Upper lobe of right lung (tissue), 1 donor: ENCODE measurements around the gene ANKS1B. TPM values are rescaled to one million over a fixed set of nuclear protein-coding genes. Genes with fewer than 3 reads are reported as not detected.
A peak's percentile ranks its signal among the peaks of the same experiment; 100 is the strongest.

Source experiments
- ATAC-seq: fragments of 200-7000 bp; cut with Tn5 transposase; one replicate; pipeline ENCODE4 v1.9.1; 2020; ENCODE audit warnings: mild to moderate bottlenecking, moderate library complexity
- DNase-seq: peaks from one replicate; pipeline ENCODE4 v3.0.0-alpha.2; 2020
- H3K27ac ChIP-seq: fragments of 200-600 bp; one replicate; pipeline ENCODE4 v1.8.0; 2022
- H3K27me3 ChIP-seq: fragments of 200-600 bp; one replicate; pipeline ENCODE4 v1.8.0; 2022; ENCODE audit warnings: mild to moderate bottlenecking
- H3K36me3 ChIP-seq: fragments of 200-600 bp; one replicate; pipeline ENCODE4 v1.8.0; 2022
- H3K4me1 ChIP-seq: fragments of 200-600 bp; one replicate; pipeline ENCODE4 v1.8.0; 2022
- H3K4me3 ChIP-seq: fragments of 200-600 bp; one replicate; pipeline ENCODE4 v1.8.0; 2022; ENCODE audit warnings: mild to moderate bottlenecking
- H3K9me3 ChIP-seq: fragments of 200-600 bp; one replicate; pipeline ENCODE4 v1.8.0; 2022
- intact Hi-C: fragments of 100-400 bp; cut with DNase I; formaldehyde crosslinking; loops from one replicate; pipeline ENCODE4 v1.11.0; 2022
- long read RNA-seq: library from polyadenylated mRNA; unstranded; transcript quantifications from one replicate; pipeline ENCODE4 v2.0.0, GENCODE V29; 2021
- total RNA-seq: library from RNA; stranded (reverse); fragmentation: NEBNext Ultra II Directional; extraction: Animal tissue kit (Norgen Biotek cat#: 25700); gene quantifications from one replicate; pipeline ENCODE4 v1.2.1, GENCODE V29; 2021
- TF ChIP-seq, protein P1 (sequence below): fragments of 200-600 bp; IDR thresholded peaks from one replicate; pipeline ENCODE4 v1.8.0; 2022; ENCODE audit warnings: antibody characterized with exemption
- donor health status: DM: no; HTN: yes; CAD: no; lungs with severe emphysema.

The ANKS1B gene
- total RNA-seq = 5.3 TPM
- long read RNA-seq, partial matches to known transcripts = 3 of 5 reads
- long read RNA-seq, other reads (novel, unspliced or antisense) = 2 of 5 reads

DNA sequence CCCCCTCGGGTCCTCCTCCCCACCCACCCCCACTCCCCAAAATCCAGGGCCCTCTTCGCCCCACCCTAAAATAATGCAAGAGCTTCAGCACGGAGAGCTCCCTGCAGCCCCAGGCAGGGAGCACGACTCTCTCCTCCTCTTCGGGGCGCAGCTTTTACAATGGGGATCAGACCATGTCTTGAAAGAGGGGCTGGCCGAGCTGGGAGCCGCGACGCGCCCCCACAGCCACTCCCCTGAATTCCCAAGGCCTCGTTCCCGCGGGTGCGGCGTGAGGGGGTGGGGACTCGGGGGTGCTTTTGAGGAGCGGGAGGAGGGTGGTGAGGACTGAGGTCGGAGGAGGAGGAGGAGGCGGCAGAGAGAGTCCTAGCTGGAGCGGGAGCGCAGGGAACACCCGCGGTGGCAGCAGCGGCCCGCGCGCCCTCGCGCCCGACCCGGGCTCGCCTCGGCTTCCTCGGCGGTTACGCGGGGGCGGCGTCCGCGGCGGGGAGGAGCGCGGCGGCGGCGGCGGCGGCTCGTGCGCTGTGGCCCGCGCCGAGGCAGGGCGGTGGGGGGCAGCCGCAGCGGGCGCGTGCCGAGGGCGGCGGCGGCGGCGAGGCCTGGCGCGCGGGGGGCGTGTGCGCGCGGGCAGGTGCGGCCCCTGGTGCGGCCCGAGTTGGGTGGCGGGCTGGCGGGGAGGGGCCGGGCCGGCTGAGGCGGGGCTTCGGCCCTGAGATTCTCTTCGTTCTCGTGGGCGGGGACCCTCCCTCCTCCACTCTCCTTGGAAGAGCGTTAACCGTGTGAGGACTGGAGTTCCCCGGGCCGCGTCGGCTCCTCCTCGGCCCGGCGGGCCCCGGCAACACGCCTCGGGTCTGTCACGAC, at the start of gene ANKS1B:
TSS of gene ANKS1B (minus strand) at position 666 of the 858 bp plus-strand sequence. CDS start 699 bp downstream, outside the sequence.
- intact Hi-C loops = no loop called here
- Histone ChIP-seq H3K36me3 (no peaks in the 10 kb centered on the region), H3K9me3 (no peaks in the 10 kb centered on the region), H3K27me3 (peaks cover 3% of the 10 kb centered on the region), H3K4me3 (peak within 1 kb of the TSS; percentile 58), H3K27ac (no peak within 1 kb of the TSS), H3K4me1 (peaks cover 6% of the 10 kb centered on the region)
- DNase-seq (peak; percentile 83), ATAC-seq (peak; percentile 94)
- TF ChIP-seq, protein P1, sequence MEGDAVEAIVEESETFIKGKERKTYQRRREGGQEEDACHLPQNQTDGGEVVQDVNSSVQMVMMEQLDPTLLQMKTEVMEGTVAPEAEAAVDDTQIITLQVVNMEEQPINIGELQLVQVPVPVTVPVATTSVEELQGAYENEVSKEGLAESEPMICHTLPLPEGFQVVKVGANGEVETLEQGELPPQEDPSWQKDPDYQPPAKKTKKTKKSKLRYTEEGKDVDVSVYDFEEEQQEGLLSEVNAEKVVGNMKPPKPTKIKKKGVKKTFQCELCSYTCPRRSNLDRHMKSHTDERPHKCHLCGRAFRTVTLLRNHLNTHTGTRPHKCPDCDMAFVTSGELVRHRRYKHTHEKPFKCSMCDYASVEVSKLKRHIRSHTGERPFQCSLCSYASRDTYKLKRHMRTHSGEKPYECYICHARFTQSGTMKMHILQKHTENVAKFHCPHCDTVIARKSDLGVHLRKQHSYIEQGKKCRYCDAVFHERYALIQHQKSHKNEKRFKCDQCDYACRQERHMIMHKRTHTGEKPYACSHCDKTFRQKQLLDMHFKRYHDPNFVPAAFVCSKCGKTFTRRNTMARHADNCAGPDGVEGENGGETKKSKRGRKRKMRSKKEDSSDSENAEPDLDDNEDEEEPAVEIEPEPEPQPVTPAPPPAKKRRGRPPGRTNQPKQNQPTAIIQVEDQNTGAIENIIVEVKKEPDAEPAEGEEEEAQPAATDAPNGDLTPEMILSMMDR = no peak

DNA sequence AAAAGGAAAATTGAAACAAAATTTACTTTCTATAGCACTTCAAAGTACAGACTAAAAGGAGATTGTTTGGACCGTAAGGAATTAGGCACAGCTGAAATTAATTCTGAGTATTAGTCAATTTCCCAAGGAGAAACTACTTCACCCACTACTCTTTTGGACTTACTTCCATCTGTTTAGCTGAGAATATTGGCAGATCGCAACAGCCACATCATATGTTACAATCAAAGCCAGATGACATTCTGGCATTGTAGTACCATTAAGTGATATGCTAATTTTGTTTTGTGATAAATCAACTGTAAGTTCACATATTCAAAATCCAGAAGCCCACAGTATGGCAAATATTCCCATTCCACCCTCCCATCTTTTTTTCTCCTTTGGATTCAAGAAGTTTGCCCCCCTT, 47.1 kb upstream of the ANKS1B start:
- Histone ChIP-seq H3K27ac (no peak overlapping the region), H3K4me3 (no peak overlapping the region), H3K27me3 (no peaks in the 10 kb centered on the region), H3K4me1 (no peaks in the 10 kb centered on the region), H3K9me3 (no peaks in the 10 kb centered on the region), H3K36me3 (no peaks in the 10 kb centered on the region)
- TF ChIP-seq, protein P1 = no peak
- no peak for ATAC-seq
- no peak for DNase-seq
- intact Hi-C loops = no loop called here

DNA sequence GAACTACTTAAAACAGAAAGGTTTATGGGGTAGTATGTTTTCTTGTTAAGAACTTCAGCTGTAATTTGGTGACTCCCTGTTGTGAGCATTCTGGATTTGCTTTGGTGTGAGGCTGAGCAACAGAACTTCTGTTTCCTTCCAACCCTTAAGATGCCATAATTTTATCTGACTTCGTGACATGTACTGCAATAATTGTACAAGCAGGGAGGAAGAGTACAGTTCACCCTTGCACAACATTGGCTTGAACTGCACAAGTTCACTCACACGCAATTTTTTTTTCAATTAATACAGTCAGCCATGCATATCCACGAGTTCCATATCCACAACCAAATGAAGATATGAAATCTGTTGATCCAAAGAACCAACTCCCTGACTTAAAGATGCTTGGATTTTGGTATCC, 42.9 kb upstream of the ANKS1B start:
- Histone ChIP-seq H3K4me3 (no peak overlapping the region), H3K4me1 (no peaks in the 10 kb centered on the region), H3K27me3 (no peaks in the 10 kb centered on the region), H3K9me3 (no peaks in the 10 kb centered on the region), H3K27ac (no peak overlapping the region), H3K36me3 (no peaks in the 10 kb centered on the region)
- intact Hi-C loops = no loop called here
- no peak for DNase-seq
- no peak for ATAC-seq
- TF ChIP-seq, protein P1 = no peak

DNA sequence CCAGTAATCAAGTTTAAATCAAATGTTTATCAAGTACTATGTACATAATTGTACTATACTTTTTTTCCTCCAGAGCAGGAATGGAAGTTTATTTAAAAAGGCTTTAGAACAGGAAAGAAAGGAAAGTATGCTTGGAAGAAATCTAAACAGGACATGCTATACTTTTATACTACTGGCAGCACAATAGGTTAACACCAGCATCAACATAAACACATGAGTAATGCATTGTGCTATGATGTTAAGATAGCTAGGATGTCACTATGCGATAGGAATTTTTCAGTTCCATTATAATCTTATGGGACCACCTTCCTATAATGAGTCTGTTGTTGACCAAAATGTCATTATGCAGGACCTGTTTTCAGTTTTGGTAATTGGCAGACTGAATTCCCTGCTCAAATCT, 41.5 kb upstream of the ANKS1B start:
- TF ChIP-seq, protein P1 = no peak
- Histone ChIP-seq H3K27ac (no peak overlapping the region), H3K27me3 (no peaks in the 10 kb centered on the region), H3K9me3 (no peaks in the 10 kb centered on the region), H3K4me3 (no peak overlapping the region), H3K36me3 (no peaks in the 10 kb centered on the region), H3K4me1 (no peaks in the 10 kb centered on the region)
- intact Hi-C loops = no loop called here
- DNase-seq = no peak
- ATAC-seq = no peak

DNA sequence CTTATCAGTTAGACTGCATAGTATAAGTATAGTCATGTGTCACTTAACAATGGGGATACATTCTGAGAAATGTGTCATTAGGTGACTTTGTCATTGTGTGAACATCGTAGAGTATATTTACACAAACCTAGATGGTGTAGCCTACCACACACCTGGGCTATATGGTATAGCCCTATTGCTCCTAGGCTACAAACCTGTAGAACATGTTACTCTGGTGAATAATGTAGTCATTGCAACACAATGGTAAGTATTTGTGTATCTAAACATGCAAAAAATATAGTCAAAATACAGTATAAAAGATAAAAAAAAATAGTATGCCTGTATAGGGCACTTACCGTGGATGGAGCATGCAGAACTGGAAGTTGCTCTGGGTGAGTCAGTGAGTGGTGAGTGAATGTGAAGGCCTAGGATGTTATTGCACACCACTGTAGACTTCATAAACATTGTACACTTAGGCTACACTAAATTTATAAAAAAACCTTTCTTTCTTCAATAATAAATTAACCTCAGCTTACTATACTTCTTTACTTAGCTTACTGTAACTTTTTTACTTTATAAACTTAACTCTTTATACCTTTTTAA, 40.3 kb upstream of the ANKS1B start:
- TF ChIP-seq, protein P1 = no peak
- Histone ChIP-seq H3K9me3 (no peaks in the 10 kb centered on the region), H3K4me3 (no peak overlapping the region), H3K36me3 (no peaks in the 10 kb centered on the region), H3K4me1 (no peaks in the 10 kb centered on the region), H3K27ac (no peak overlapping the region), H3K27me3 (no peaks in the 10 kb centered on the region)
- no peak for ATAC-seq
- no peak for DNase-seq
- intact Hi-C loops = no loop called here
